GM21619 (cell line): ENCODE measurements around the gene TMEM39B.
"Not testable (repeated sequence)": the region's sequence is repeated elsewhere in the genome, so short reads cannot be mapped to it uniquely, and the experiment has no call there.

ENCODE experiments used
- ATAC-seq: cut with Tn5 transposase; IDR thresholded peaks from one replicate; pipeline ENCODE4 v1.9.1; 2021; ENCODE audit not compliant: unreplicated experiment

The TMEM39B gene

DNA sequence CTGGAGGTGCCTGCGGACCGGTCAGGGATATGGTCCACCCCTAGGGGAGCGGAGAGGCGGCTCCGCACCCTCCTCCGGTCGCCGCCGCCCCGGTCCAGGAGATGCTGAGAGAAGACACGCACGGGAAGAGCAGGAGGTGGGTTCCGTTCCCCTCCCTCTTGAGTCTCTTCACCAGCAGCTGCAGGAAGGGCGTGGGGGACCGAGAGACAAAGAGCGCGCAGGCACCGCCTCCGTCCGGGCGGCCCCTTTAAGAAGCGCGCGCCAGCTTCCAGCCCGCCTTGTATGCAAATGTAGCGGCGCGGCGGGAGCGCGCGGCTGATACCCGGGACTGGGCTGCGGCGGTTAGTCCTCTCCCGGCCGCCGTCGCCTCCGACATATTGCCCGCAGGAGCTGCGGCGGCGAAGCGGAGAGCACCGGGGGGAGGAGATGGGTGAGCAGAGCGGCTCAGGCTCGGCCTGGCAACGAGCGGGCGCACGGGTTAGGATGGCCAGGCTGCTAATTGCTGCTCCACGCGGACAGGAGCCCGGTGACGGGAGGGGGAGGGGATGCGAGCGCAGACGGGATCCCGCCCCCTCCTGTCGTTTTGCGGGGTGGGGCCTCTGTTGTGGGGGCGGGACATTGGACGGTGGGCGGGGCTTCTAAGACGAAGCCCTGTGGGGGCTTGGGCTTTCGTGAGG is at the start of gene TMEM39B:
Gene TMEM39B, plus strand, starts transcription at position 318 of the 677 bp plus-strand sequence. Its CDS starts 109 bp downstream, at position 427.
- peak; percentile 85 for ATAC-seq

GRCh38 chr1:32023351-32023750 is 49.4 kb upstream of the TMEM39B start:
- no peak for ATAC-seq

GRCh38 chr1:32025515-32025914 is 47.2 kb upstream of the TMEM39B start:
- no peak for ATAC-seq

DNA sequence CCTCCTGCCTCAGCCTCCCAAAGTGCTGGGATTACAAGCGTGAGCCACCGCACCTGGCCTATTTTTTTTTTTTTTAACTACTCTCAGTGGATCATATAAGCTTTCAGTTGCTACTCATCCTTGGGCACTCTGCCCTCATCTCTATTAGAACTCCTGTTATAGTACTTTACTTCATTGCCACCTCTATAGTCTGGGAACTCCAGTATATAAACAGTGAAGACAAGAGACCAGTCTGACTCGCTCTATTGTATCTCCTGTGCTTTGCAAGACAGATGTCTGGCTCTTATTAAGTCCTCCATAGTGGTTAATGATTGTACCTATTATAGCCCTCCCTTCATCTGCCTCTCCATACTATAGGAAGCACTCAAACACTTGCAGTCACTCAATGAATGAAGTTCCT is 44.0 kb upstream of the TMEM39B start:
- no peak for ATAC-seq

- ATAC-seq: no peak
Measured at GRCh38 chr1:32031578-32032274, 41.0 kb upstream of the TMEM39B start.

DNA sequence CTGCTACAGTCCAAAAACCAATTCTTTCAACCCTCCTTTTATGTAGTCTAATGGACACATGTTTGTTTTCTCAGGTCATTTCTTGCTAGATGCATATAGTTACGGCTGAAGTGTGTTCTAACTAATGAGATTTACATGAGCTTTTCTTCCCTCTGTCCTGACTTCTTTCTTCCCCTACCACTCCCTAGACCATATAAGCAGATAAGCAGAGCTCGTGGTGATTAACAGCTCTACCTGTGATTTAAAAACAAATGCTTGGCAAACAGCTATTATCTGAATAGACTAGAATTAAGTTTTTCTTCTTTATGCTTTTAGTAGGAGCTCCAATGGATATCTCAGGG is 40.5 kb upstream of the TMEM39B start:
- ATAC-seq: no peak

- no peak for ATAC-seq
Measured at GRCh38 chr1:32035119-32035518, 37.6 kb upstream of the TMEM39B start.

DNA sequence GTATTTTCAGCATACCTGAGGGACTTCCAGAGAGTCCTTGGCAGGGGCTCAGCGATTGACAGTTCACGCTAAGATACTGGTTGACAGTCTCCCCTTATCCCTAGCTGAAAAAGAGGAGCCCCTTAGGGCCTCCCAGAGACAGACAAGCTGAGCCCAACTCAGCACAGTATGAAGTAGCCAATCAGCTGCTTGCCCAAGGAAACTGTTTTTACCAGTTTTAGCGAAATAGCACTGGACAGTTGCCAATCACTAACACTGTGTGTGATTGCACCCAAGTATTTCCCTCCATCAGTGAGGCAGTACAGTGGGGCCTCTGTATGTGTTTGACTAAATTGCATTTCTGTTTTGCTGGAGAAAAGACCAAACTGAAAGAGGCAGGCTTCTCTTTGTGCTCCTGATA is 32.0 kb upstream of the TMEM39B start:
- no peak for ATAC-seq

GRCh38 chr1:32042330-32042729 is 30.4 kb upstream of the TMEM39B start:
- ATAC-seq: no peak

DNA sequence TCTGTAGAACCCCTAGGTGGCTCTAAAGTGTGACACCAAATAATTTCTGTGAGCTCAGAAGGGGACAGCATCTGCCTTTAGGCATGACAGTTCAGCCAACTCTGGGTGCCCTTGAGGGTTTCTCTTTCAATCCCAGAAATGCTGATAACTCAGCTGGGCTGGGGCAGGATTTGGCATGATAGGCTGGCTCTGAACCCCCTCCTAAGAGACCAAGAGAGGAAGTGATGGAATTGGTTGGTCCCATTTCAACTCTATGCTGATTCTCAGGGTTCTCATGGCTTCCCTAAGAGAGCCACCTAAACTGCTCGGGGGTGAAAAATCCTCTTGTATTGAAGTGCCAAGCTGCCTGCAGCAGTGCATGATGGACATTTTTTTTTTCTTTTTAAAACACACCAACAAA is 28.5 kb upstream of the TMEM39B start:
- ATAC-seq: no peak

GRCh38 chr1:32045772-32046171 is 27.0 kb upstream of the TMEM39B start:
- ATAC-seq: no peak

DNA sequence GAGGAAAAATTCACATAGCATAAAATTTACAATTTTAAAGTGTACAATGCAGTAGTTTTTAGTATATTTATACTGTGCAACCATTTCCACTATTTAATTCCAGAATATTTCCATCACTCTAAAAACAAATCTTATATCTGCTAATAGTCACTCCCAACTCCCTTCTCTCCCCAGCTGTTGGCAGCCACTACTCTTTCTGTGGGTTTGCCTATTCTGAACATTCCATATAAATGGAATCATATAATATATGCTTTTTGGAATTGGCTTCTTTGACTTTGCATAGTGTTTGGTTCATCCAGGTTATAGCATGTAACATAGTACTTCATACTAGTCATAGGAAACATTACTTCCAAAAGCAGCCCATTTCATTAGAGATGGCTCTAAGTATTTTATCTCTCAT is 25.0 kb upstream of the TMEM39B start:
- no peak for ATAC-seq

- no peak for ATAC-seq
Measured at GRCh38 chr1:32048440-32048839, 24.3 kb upstream of the TMEM39B start.

DNA sequence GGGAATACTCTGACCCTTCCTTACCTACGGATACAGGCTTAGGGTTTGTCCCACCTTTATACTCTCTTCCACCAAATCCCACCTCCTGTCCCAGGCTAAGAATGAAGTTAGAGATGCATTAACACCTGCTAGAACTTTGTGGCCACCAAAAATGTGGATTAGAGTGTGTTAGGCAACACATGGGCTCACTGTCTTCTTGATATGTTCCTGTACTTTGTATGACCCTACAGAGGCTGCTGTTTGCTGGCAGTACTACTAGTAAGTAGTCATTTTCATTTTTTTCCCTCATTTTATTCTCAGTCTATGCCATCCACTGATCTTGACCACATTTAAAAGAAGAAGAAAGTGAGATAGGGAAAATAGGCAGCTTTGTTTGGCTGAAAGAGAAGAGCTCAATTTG is 21.0 kb upstream of the TMEM39B start:
- ATAC-seq: no peak

DNA sequence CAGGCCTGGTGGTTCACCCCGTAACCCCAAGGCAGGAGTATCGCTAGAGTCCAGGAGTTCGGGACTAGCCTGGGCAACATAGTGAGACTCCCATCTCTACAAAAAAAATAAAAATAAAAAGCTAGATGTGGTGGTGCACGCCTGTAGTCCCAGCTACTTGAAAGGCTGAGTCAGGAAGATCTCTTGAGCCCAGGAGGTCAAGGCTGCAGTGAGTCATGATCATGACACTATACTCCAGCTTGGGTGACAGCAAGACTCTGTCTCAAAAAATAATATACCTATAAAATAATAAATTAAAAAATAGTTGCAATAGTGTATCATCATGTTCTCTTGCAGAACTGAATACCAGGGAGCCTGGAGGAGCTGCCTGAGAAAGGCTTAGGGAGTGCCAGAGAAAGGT is 19.9 kb upstream of the TMEM39B start:
- ATAC-seq: no peak

- no peak for ATAC-seq
Measured at GRCh38 chr1:32055416-32055815, 17.3 kb upstream of the TMEM39B start.

DNA sequence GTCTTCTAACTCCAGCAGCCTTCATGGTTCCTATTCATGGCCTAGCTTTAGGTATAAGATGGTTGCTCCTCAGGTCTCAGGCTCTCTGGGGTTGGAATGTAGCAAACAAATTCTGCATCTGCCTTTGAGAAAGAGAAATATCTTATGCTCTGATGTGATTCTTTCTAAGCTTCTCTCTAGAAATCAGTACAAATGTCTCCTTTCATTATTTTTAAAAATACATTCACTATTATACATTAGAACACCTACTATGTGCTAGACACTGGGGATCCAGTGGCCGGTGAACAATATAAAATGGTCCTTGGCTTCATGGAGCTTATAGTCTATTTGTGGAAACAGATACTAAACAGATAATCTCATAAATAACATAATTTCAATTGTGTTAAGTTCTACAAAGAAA is 16.1 kb upstream of the TMEM39B start:
- ATAC-seq: no peak

DNA sequence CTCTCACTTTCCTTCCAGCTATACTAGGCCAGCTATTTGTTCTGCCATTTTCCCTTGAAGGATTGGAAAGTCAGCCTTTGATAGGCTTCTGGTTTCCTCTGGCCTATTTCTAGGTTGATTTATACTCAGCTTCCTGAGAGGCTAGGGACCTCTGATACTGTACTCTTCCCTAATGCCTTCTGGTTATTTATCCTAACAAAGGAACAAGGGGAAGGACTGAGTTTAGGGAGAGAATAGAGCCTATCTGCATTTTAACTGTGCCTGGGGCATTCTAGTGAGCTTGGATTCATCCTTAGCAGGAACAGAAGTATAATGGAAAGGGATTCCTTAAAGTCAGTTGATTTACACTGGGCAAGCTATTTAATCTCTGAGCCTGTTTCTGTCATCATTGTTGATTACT is 11.8 kb upstream of the TMEM39B start:
- ATAC-seq: no peak

DNA sequence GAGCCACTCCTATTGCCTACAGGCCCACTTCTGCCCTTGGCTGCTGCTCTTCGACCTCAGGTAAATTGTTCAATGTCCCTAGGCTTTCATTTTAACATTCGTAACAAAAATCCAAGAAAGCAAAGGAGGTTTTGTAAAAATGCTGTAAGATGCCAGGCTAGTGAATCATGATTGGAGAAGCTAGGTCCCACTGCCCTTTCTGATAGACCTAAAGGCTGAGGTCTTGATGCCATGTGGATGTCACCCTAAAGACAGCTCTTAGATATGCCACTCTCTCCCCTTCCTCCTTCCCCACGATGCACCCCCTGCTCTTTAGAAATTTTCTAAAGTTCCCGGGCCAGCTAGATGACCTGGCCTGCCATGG is 9.9 kb upstream of the TMEM39B start:
- no peak for ATAC-seq

DNA sequence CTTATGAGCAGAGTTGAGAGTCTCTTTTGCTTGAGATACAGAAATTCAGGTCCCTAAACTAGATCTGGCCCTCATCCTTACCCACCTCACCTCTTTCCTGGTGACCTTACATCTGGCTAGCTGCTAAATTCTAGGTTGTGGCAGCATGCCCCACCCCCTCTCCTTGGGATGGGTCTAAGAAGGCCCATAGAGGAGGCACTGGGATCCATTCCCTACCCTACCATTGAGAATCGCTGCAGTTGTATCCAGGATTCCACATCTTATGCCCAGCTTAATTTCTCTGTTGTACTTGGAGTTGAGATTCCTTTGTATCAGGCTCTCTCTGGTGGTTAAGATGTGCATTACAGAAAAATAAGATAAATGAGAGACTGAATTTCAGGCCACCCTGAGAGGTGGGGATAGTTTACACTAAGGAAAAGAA is 9.5 kb upstream of the TMEM39B start:
- no peak for ATAC-seq

DNA sequence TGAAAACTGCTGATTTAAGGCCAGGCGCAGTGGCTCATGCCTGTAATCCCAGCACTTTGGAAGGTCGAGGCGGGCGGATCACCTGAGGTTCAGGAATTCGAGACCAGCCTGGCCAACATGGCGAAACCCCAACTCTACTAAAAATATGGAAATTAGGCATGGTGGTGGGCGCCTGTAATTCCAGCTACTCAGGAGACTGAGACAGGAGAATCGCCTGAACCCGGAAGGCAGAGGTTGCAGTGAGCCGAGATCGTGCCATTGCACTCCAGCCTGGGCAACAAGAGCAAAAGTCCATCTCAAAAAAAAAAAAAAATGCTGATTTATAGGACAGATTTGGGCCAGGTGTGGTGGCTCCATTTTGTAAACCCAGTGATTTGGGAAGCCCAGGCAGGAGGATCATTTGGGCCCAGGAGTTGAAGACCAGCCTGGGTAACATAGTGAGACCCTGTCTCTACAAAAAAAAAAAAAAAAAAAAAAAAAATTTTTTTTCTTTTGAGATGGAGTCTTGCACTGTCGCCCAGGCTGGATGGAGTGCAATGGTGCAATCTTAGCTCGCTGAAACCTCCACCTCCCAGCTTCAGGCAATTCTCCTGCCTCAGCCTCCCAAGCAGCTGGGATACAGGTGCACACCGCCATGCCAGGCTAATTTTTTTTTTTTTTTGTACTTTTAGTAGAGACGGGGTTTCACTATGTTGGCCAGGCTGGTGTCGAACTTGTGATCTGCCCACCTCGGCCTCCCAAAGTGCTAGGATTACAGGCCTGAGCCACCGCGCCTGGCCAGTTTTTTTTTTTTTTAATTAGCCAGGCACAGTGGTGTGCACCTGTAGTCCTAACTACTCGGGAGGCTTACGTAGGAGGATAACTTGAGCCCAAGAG is 6.9 kb upstream of the TMEM39B start:
- ATAC-seq: not testable (repeated sequence)

DNA sequence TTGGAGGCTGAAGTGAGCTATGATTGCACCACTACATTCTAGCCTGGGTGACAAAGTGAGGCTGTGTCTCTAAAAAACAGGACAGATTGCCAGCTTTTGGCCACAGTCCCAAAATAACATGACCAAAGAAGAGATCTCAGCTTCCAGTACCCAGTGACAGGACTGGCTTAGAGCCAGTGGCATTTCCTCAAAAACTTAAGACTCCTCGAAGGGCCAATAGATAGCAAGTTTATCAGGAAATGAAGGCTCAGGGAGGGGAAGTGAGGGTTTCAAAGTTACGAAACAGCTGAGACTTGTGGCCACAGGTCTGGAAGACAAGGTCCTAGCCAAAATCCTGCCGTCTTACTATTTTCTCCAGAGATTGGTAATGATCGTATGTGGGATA is 6.3 kb upstream of the TMEM39B start:
- ATAC-seq: no peak
